CD4-positive, CD25-positive, alpha-beta regulatory T cell (primary cell): ENCODE data around the gene YAP1. TPM values are rescaled to one million over a fixed set of nuclear protein-coding genes. Genes with fewer than 3 reads are reported as not detected.

Experiments used
- ATAC-seq, 2 donors: fragments of 150-1000 bp; cut with Tn5 transposase; one replicate each; pipeline ENCODE4 v1.10.0; 2021; ENCODE audit warnings: low read depth in 2 of 2, moderate number of reproducible peaks in 2 of 2, moderate library complexity in 1 of 2
- DNase-seq, 3 donors: peaks; one replicate each; pipeline versions ENCODE4 v3.0.0 to v3.0.0-alpha.2; 2012 to 2022; ENCODE audit warnings: mixed read lengths in 1 of 3
- H3K27ac ChIP-seq: one replicate; pipeline ENCODE4 v1.7.0; 2013; ENCODE audit warnings: mild to moderate bottlenecking, low read length; ENCODE audit not compliant: insufficient read depth, poor library complexity, severe bottlenecking
- H3K27me3 ChIP-seq: one replicate; pipeline ENCODE4 v1.7.0; 2013; ENCODE audit warnings: low read length; ENCODE audit not compliant: control insufficient read depth, insufficient read depth
- H3K36me3 ChIP-seq: one replicate; pipeline ENCODE4 v1.7.0; 2013; ENCODE audit warnings: mild to moderate bottlenecking, low read length, moderate library complexity; ENCODE audit not compliant: control insufficient read depth, insufficient read depth
- H3K4me1 ChIP-seq: 2 replicates; pipeline ENCODE4 v1.7.0; 2013; ENCODE audit warnings: mild to moderate bottlenecking, low read length; ENCODE audit not compliant: insufficient read depth, control insufficient read depth, poor library complexity, severe bottlenecking
- H3K4me3 ChIP-seq: one replicate; pipeline ENCODE4 v1.7.0; 2013; ENCODE audit warnings: low read depth, mild to moderate bottlenecking, low read length, moderate library complexity
- H3K9me3 ChIP-seq, 2 experiments: 1 replicate in 1 of 2; 2 replicates in 1 of 2; pipeline ENCODE4 v1.7.0; 2013; ENCODE audit warnings: low read length in 2 of 2, mild to moderate bottlenecking in 1 of 2, moderate library complexity in 1 of 2; ENCODE audit not compliant: control insufficient read depth in 2 of 2
- H3K27ac Mint-ChIP-seq, 3 donors: one replicate each; pipeline ENCODE4 v1.8.0; 2020 to 2022; ENCODE audit warnings: mild to moderate bottlenecking in 3 of 3, mixed read lengths in 3 of 3, moderate library complexity in 2 of 3
- H3K27me3 Mint-ChIP-seq: one replicate; pipeline ENCODE4 v1.8.0; 2022; ENCODE audit warnings: mild to moderate bottlenecking, mixed read lengths
- H3K36me3 Mint-ChIP-seq: one replicate; pipeline ENCODE4 v1.8.0; 2020; ENCODE audit warnings: mixed read lengths
- H3K4me1 Mint-ChIP-seq, 4 donors: one replicate each; pipeline ENCODE4 v1.8.0; 2020 to 2022; ENCODE audit warnings: mixed read lengths in 4 of 4, mild to moderate bottlenecking in 1 of 4
- H3K4me3 Mint-ChIP-seq, 4 donors: one replicate each; pipeline ENCODE4 v1.8.0; 2020 to 2022; ENCODE audit warnings: mild to moderate bottlenecking in 4 of 4, mixed read lengths in 4 of 4, moderate library complexity in 3 of 4
- H3K9me3 Mint-ChIP-seq, 7 donors: one replicate each; pipeline ENCODE4 v1.8.0; 2020 to 2022; ENCODE audit warnings: mixed read lengths in 7 of 7, mild to moderate bottlenecking in 3 of 7, moderate library complexity in 2 of 7
- polyA plus RNA-seq, 4 donors: library from polyadenylated mRNA; unstranded; fragments of 300-500 nt; fragmentation: Illumina TruSeq; gene quantifications; one replicate each; pipeline ENCODE4 v1.2.3, GENCODE V29; 2021
- total RNA-seq: library from RNA; stranded (reverse); gene quantifications from one replicate; pipeline ENCODE4 v1.2.3, GENCODE V29; 2022

The YAP1 gene
- total and polyA plus RNA-seq, 5 donors from 2014 or later: not detected

DNA sequence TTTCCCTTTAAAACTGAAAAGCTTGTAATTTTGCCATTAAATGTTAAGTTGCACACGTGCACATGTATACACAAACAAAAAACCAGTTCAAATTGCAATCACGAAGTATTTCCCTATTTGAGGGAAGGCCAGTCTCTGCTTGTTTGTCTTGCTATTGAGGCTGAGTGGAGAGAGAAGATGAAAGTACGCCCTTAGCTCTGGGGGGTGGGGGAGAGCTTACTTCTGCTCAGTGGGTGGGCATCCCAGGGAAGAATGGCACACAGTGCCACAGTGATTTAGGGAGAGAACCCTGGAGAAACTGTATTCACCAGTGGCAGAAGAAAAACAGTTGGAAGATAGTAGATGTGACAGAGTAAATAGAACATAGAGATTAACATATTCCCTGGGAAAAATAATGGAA is 8.7 kb downstream of the YAP1 start:
- Mint-ChIP-seq H3K4me1 (no peaks in the 10 kb centered on the region), H3K36me3 (no peaks in the 10 kb centered on the region)
- no peaks in the 10 kb centered on the region for H3K4me1 ChIP-seq

DNA sequence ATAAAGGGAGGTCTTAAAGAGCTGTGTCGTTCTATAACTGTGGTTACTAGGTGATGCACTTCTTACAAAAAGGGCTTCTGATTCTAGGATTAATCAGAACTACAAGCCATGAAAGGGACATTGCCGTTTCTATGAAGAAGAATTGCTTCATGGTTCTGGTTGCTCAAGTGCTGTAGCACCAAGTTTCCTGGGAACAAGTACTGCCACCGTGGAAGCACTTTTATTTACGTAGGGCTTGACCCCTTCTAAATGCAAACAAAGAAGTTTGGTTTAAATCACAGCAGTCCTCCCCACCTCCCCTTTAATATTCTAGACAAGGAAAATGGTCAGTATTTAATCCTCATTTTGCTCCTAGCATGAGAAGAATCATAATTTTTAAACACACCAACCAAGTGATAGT is 9.8 kb downstream of the YAP1 start:
- Mint-ChIP-seq H3K9me3 (peaks cover 0 to 5% (median 0%) of the 10 kb centered on the region in 7 donors), H3K36me3 (no peaks in the 10 kb centered on the region), H3K4me1 (no peaks in the 10 kb centered on the region), H3K27ac (no peak overlapping the region), H3K27me3 (peaks cover 42% of the 10 kb centered on the region), H3K4me3 (no peak overlapping the region)
- Histone ChIP-seq H3K4me1 (no peaks in the 10 kb centered on the region), H3K27ac (no peak overlapping the region), H3K9me3 (no peaks in the 10 kb centered on the region), H3K27me3 (peaks cover 20% of the 10 kb centered on the region), H3K36me3 (no peaks in the 10 kb centered on the region), H3K4me3 (no peak overlapping the region)
- no peak for ATAC-seq
- DNase-seq: no peak

More for the DNA sequence above, 8.7 kb downstream of the YAP1 start:
- Mint-ChIP-seq H3K27ac (no peak overlapping the region), H3K27me3 (peaks cover 50% of the 10 kb centered on the region), H3K9me3 (peaks cover 0 to 2% (median 0%) of the 10 kb centered on the region in 7 donors), H3K4me3 (no peak overlapping the region)
- no peak overlapping the region for H3K4me3 ChIP-seq
- no peak overlapping the region for H3K27ac ChIP-seq
- H3K36me3 ChIP-seq: no peaks in the 10 kb centered on the region
- no peak for DNase-seq
- ATAC-seq: no peak
- no peaks in the 10 kb centered on the region for H3K9me3 ChIP-seq
- H3K27me3 ChIP-seq: peaks cover 25% of the 10 kb centered on the region

- Histone ChIP-seq H3K9me3 (no peaks in the 10 kb centered on the region), H3K4me3 (no peak overlapping the region), H3K4me1 (no peaks in the 10 kb centered on the region), H3K27ac (no peak overlapping the region), H3K27me3 (peaks cover 20% of the 10 kb centered on the region), H3K36me3 (no peaks in the 10 kb centered on the region)
- ATAC-seq: no peak
- H3K36me3 Mint-ChIP-seq: no peaks in the 10 kb centered on the region
- no peaks in the 10 kb centered on the region for H3K4me1 Mint-ChIP-seq
- no peak overlapping the region for H3K27ac Mint-ChIP-seq
- no peak overlapping the region for H3K4me3 Mint-ChIP-seq
- H3K9me3 Mint-ChIP-seq: peaks cover 0 to 5% (median 0%) of the 10 kb centered on the region in 7 donors
- H3K27me3 Mint-ChIP-seq: peaks cover 37% of the 10 kb centered on the region
- no peak for DNase-seq
These were observed 10.3 kb downstream of the YAP1 start for GRCh38 chr11:102120437-102120973.

GRCh38 chr11:102121329-102121728 is 11.1 kb downstream of the YAP1 start:
- H3K36me3 Mint-ChIP-seq: no peaks in the 10 kb centered on the region
- H3K27me3 Mint-ChIP-seq: peaks cover 33% of the 10 kb centered on the region

GRCh38 chr11:102134597-102134996 is 24.4 kb downstream of the YAP1 start:
- Mint-ChIP-seq H3K4me1 (no peaks in the 10 kb centered on the region), H3K9me3 (peaks cover 0 to 2% (median 0%) of the 10 kb centered on the region in 7 donors), H3K27ac (no peak overlapping the region), H3K36me3 (no peaks in the 10 kb centered on the region), H3K4me3 (no peak overlapping the region), H3K27me3 (peaks cover 21% of the 10 kb centered on the region)
- DNase-seq (no peak), ATAC-seq (no peak)
- Histone ChIP-seq H3K4me1 (no peaks in the 10 kb centered on the region), H3K9me3 (no peaks in the 10 kb centered on the region), H3K27ac (no peak overlapping the region), H3K36me3 (no peaks in the 10 kb centered on the region), H3K27me3 (peaks cover 2% of the 10 kb centered on the region), H3K4me3 (no peak overlapping the region)

More at GRCh38 chr11:102121329-102121728, 11.1 kb downstream of the YAP1 start:
- H3K9me3 Mint-ChIP-seq: peaks cover 0 to 5% (median under 1%) of the 10 kb centered on the region in 7 donors
- H3K27ac Mint-ChIP-seq: no peak overlapping the region
- Histone ChIP-seq H3K4me1 (no peaks in the 10 kb centered on the region), H3K36me3 (no peaks in the 10 kb centered on the region), H3K9me3 (no peaks in the 10 kb centered on the region), H3K27ac (no peak overlapping the region), H3K27me3 (peaks cover 15% of the 10 kb centered on the region), H3K4me3 (no peak overlapping the region)
- no peak for ATAC-seq
- no peak overlapping the region for H3K4me3 Mint-ChIP-seq
- no peak for DNase-seq
- no peaks in the 10 kb centered on the region for H3K4me1 Mint-ChIP-seq

DNA sequence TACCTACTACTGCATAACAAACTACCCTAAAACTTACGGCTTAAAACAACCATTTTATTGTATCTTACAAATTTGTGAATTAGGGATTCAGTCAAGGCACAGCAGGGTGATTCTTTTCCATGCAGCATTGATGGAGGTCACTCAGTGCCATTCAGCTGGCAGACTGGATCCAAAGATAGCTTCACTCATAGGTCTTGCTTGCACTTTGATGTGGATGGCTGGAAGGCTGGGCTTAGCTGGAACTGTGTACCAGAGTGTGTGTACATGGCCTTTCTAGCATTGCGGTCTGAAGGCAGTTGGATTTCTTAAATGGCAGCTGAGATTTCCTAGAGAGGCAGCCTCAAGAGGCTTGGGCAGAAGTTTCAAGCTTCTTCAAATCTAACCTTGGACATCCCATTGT is 25.0 kb downstream of the YAP1 start:
- Mint-ChIP-seq H3K9me3 (peaks cover 0 to under 1% (median 0%) of the 10 kb centered on the region in 7 donors), H3K36me3 (no peaks in the 10 kb centered on the region), H3K27me3 (peaks cover 21% of the 10 kb centered on the region), H3K4me3 (no peak overlapping the region), H3K27ac (no peak overlapping the region), H3K4me1 (no peaks in the 10 kb centered on the region)
- Histone ChIP-seq H3K4me1 (no peaks in the 10 kb centered on the region), H3K36me3 (no peaks in the 10 kb centered on the region), H3K9me3 (no peaks in the 10 kb centered on the region), H3K4me3 (no peak overlapping the region), H3K27ac (no peak overlapping the region), H3K27me3 (peaks cover 2% of the 10 kb centered on the region)
- DNase-seq (no peak), ATAC-seq (no peak)

- Mint-ChIP-seq H3K27ac (no peak overlapping the region), H3K27me3 (peaks cover 15% of the 10 kb centered on the region), H3K4me1 (no peaks in the 10 kb centered on the region), H3K36me3 (no peaks in the 10 kb centered on the region), H3K4me3 (no peak overlapping the region), H3K9me3 (no peaks in the 10 kb centered on the region)
- Histone ChIP-seq H3K4me1 (no peaks in the 10 kb centered on the region), H3K4me3 (no peak overlapping the region), H3K27me3 (peaks cover 2% of the 10 kb centered on the region), H3K36me3 (no peaks in the 10 kb centered on the region), H3K9me3 (no peaks in the 10 kb centered on the region), H3K27ac (no peak overlapping the region)
- no peak for ATAC-seq
- DNase-seq: no peak
These were observed 28.0 kb downstream of the YAP1 start for GRCh38 chr11:102138223-102138622.

DNA sequence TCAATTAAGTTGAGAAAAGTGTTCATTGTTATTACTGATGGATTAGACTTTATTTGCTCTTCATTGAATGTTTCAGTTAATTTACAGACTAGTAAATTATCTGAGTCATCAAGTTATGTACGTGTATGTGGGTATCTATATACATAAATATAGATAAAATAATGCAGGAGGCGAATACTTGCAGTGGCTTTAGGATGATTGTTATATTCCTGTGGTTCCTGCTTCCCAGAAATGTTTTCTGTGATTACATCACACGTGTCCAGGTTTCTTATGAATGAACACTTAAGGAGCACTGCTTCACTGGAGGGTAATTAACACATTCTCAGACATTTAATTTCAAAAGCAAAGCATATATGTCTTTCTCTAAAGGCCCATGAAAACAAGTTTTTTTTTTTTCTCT is 28.4 kb downstream of the YAP1 start:
- no peaks in the 10 kb centered on the region for H3K9me3 ChIP-seq
- Mint-ChIP-seq H3K9me3 (no peaks in the 10 kb centered on the region), H3K27ac (no peak overlapping the region), H3K36me3 (no peaks in the 10 kb centered on the region), H3K27me3 (peaks cover 12% of the 10 kb centered on the region), H3K4me3 (no peak overlapping the region), H3K4me1 (no peaks in the 10 kb centered on the region)
- H3K27ac ChIP-seq: no peak overlapping the region
- DNase-seq (no peak), ATAC-seq (no peak)
- H3K27me3 ChIP-seq: peaks cover 2% of the 10 kb centered on the region
- no peaks in the 10 kb centered on the region for H3K36me3 ChIP-seq
- H3K4me3 ChIP-seq: no peak overlapping the region
- H3K4me1 ChIP-seq: no peaks in the 10 kb centered on the region
